Measurements from ENCODE around the gene LARGE1. TPM values are rescaled to one million over a fixed set of nuclear protein-coding genes. Genes with fewer than 3 reads are reported as not detected.
"Not testable (repeated sequence)": the region's sequence is repeated elsewhere in the genome, so short reads cannot be mapped to it uniquely, and the experiment has no call there.

LARGE1 gene
- total RNA-seq, 2 donors from 2014 or later, result 29.5 to 42.1 TPM

DNA sequence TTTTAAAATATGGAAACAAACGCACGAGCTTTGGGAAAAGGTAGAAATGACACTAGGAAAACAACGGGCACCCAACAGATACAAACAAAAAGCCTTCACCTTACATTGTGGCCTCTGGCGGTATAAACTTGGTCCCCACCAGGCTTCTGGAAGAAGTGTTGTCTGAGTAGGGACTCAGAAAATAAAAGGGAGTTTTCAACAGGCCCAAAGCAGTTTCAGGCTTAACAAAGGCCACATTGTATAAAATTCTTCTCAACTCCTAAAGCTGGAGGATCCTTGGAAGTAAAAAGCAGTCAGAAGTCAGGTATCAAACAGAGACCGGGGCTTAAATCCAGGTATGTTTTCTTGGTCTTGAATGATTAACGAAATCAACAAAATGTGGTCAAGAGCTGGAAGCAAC, 61.0 kb downstream of the LARGE1 start:
- Histone ChIP-seq H3K27me3 (replicated peaks; ENCODE audit: insufficient read depth) (no peaks in the 10 kb centered on the region), H3K4me3 (no peak overlapping the region), H3K27ac (no peak overlapping the region), H3K9me3 (no peaks in the 10 kb centered on the region), H3K4me1 (ENCODE audit: control insufficient read depth in 1 of 2, low read depth in 2 of 2) (peaks cover 0 to 5% of the 10 kb centered on the region in 2 donors), H3K36me3 (no peaks in the 10 kb centered on the region)
- ATAC-seq (ENCODE audit: insufficient number of reproducible peaks, low FRiP score, low read depth) (no peak), DNase-seq (ENCODE audit: low spot score) (no peak)
- TF ChIP-seq, protein P1, sequence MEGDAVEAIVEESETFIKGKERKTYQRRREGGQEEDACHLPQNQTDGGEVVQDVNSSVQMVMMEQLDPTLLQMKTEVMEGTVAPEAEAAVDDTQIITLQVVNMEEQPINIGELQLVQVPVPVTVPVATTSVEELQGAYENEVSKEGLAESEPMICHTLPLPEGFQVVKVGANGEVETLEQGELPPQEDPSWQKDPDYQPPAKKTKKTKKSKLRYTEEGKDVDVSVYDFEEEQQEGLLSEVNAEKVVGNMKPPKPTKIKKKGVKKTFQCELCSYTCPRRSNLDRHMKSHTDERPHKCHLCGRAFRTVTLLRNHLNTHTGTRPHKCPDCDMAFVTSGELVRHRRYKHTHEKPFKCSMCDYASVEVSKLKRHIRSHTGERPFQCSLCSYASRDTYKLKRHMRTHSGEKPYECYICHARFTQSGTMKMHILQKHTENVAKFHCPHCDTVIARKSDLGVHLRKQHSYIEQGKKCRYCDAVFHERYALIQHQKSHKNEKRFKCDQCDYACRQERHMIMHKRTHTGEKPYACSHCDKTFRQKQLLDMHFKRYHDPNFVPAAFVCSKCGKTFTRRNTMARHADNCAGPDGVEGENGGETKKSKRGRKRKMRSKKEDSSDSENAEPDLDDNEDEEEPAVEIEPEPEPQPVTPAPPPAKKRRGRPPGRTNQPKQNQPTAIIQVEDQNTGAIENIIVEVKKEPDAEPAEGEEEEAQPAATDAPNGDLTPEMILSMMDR (IDR thresholded peaks at IDR 0.05), result no peak

DNA sequence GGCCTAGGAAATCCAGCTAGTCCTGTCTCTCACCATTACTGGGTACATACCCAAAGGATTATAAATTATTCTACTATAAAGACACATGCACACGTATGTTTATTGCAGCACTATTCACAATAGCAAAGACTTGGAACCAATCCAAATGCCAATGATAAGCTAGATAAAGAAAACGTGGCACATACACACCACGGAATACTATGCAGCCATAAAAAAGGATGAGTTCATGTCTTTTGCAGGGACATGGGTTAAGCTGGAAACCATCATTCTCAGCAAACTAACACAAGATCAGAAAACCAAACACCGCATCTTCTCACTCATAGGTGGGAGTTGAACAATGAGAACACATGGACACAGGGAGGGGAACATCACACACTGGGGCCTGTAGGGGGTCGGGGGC, 61.6 kb downstream of the LARGE1 start:
- not testable (repeated sequence) for H3K4me3 ChIP-seq; H3K9me3 ChIP-seq; H3K27ac ChIP-seq; DNase-seq (ENCODE audit: low spot score); H3K36me3 ChIP-seq; ATAC-seq (ENCODE audit: insufficient number of reproducible peaks, low FRiP score, low read depth); H3K4me1 ChIP-seq (ENCODE audit: control insufficient read depth in 1 of 2, low read depth in 2 of 2); H3K27me3 ChIP-seq (replicated peaks; ENCODE audit: insufficient read depth)

GRCh38 chr22:33857767-33858166, 62.5 kb downstream of the LARGE1 start:
- H3K4me3 ChIP-seq; ATAC-seq (ENCODE audit: insufficient number of reproducible peaks, low FRiP score, low read depth); DNase-seq (ENCODE audit: low spot score); H3K27me3 ChIP-seq (replicated peaks; ENCODE audit: insufficient read depth); H3K9me3 ChIP-seq; H3K36me3 ChIP-seq; H3K27ac ChIP-seq: not testable (repeated sequence)
- H3K4me1 ChIP-seq (ENCODE audit: control insufficient read depth in 1 of 2, low read depth in 2 of 2), result peaks cover 0 to 15% of the 10 kb centered on the region in 2 donors

GRCh38 chr22:33854724-33855123, 65.6 kb downstream of the LARGE1 start:
- DNase-seq (ENCODE audit: low spot score), result no peak
- no peak for ATAC-seq (ENCODE audit: insufficient number of reproducible peaks, low FRiP score, low read depth)
- Histone ChIP-seq H3K9me3 (no peaks in the 10 kb centered on the region), H3K4me1 (ENCODE audit: control insufficient read depth in 1 of 2, low read depth in 2 of 2) (peaks cover 0 to 21% of the 10 kb centered on the region in 2 donors), H3K36me3 (no peaks in the 10 kb centered on the region), H3K27me3 (replicated peaks; ENCODE audit: insufficient read depth) (no peaks in the 10 kb centered on the region), H3K4me3 (no peak overlapping the region), H3K27ac (peak overlapping the region in 1 of 2 donors; percentile 49)
- TF ChIP-seq, protein P1 (IDR thresholded peaks at IDR 0.05), result no peak

DNA sequence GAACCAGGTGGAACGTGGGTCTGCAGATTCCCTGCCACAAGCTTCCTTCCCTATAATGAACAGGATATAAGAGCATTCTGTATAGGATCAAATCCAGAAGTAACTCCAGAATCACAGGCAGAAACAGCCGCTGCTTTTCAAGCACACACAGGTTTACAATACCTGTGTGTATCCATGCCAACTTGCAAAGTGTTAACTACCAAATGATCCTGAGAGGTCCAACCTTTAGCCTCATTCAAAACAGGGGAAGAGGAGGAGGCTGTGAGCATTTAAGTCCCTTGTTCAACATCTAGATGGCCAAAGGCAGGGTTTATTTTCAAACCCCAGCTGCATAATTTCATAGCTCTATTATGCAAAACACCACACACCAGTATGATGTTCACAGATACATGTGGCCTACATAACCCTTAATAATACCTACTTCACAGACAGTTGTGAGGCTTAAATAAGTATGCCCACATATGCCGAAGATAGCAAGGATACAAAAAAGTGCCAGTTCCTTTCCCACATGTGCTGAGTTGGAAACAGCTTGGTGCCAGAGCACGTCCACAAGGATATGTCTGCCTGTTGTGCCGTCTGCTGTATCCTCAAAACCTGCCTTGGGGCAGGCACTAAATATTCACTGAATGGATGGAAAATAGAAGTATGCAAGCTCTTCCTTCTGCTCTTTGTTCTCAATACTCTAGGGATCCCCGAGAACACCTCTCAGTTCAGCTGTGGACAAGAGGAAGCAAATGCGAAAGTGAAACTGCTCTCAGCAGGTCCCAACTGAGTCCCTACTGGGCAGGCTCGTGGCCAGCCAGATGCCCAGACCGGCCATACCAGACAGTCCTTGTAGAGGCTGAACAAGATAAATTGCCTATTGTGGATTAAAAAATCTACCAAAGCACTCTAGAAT, 66.8 kb downstream of the LARGE1 start:
- H3K4me1 ChIP-seq (ENCODE audit: control insufficient read depth in 1 of 2, low read depth in 2 of 2), result peaks cover 0 to 21% of the 10 kb centered on the region in 2 donors
- H3K27ac ChIP-seq, result peak overlapping the region; percentile 38 to 49
- DNase-seq (ENCODE audit: low spot score) (no peak), ATAC-seq (ENCODE audit: insufficient number of reproducible peaks, low FRiP score, low read depth) (no peak)
- no peaks in the 10 kb centered on the region for H3K27me3 ChIP-seq (replicated peaks; ENCODE audit: insufficient read depth)
- no peaks in the 10 kb centered on the region for H3K9me3 ChIP-seq
- TF ChIP-seq, protein P1 (IDR thresholded peaks at IDR 0.05), result no peak
- H3K4me3 ChIP-seq, result peak overlapping the region; percentile 78
- no peaks in the 10 kb centered on the region for H3K36me3 ChIP-seq

DNA sequence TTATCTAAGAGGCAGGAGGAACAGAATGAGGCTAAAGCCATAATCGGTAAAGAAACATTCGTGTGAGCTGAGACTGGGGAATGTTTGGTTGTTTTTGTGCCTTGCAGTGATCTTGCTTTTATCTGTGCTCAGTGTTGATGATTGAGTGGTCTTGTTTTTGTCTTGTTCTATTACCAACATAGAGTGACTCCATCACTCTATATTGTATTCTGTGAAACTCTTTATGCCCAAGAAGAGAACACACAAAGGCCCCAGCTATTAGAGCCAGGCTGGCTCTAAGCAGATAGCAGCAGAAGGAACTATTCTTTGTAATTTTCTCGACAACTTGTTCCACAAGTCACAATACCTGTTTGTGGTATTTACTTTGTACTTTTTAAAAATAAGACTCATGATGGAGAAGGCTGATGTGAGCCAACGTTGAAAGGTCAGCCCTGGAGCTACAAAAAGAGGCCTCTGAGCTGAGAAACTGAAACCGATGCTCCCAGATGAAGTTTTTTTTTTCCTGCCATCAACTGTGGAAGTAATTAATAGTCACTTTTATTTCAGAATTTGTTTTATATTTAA, 68.4 kb downstream of the LARGE1 start:
- TF ChIP-seq, protein P1 (IDR thresholded peaks at IDR 0.05), result no peak
- H3K36me3 ChIP-seq, result no peaks in the 10 kb centered on the region
- no peak for DNase-seq (ENCODE audit: low spot score)
- no peaks in the 10 kb centered on the region for H3K27me3 ChIP-seq (replicated peaks; ENCODE audit: insufficient read depth)
- ATAC-seq (ENCODE audit: insufficient number of reproducible peaks, low FRiP score, low read depth), result no peak
- H3K4me1 ChIP-seq (ENCODE audit: control insufficient read depth in 1 of 2, low read depth in 2 of 2), result peaks cover 0 to 21% of the 10 kb centered on the region in 2 donors
- H3K27ac ChIP-seq, result no peak overlapping the region
- no peak overlapping the region for H3K4me3 ChIP-seq
- H3K9me3 ChIP-seq, result no peaks in the 10 kb centered on the region
